ENCODE results near the gene C2orf15. TPM values are rescaled to one million over a fixed set of nuclear protein-coding genes. Genes with fewer than 3 reads are reported as not detected.
A peak's percentile ranks its signal among the peaks of the same experiment; 100 is the strongest.

Gene C2orf15
- total RNA-seq, 1 donor from 2014 or later, result 0.69 TPM

DNA sequence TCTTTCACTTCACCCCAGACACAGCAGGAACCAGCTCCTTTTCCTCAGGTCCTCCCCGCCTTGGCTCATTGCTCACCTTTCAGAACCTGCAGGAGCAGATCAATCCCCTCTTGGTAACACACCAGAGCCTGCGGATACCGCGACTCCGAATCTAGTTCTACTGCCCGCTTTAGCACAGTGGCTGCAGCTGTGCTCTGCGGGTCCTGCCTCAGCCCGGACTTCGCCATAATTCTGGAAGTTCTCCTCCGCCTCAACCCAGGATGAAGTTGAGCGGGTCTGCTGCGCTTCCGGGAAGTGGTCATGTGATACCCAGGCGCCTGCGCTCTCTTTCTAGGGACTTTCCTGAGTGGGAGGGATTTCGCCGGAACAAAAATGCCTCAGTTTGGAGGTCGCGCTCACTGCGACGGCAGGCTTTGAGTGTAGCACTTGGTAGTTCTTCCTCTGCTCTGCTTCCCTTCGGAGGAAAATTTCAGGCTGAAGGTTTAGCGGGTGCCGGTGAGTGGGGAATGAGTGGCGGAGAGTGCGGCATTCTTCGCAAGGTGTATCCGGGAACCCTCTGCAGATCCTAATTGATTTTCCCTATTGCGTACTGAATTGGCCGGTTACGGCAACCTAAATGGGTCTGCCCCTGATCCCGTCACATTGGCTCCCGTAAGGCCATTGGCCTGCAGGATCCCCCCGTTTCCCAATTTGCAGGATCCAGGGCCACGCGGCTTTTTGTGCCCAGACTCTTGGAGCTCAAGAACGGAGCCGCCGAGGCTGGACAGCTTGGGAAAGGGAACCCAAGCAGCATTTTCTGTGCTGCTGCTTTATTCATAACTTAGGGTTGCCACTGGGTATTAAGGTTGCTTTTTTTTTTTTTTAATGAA, 39.5 kb downstream of the C2orf15 start, which contains the start of the genes MITD1 and MRPL30:
MITD1 (minus strand) TSS at position 304 of the 869 bp plus-strand sequence; CDS start at position 227, 77 bp downstream.
MRPL30 (plus strand) TSS at position 430 of the 869 bp plus-strand sequence. CDS start 5,020 bp downstream, outside the sequence.
- Mint-ChIP-seq H3K27ac (peak within 1 kb of the TSS; percentile 95), H3K9me3 (no peaks in the 10 kb centered on the region), H3K27me3 (no peaks in the 10 kb centered on the region), H3K4me1 (peaks cover 63% of the 10 kb centered on the region), H3K4me3 (peak within 1 kb of the TSS; percentile 99), H3K36me3 (ENCODE audit: low read depth) (peaks cover 31% of the 10 kb centered on the region)
- TF ChIP-seq, protein P1, sequence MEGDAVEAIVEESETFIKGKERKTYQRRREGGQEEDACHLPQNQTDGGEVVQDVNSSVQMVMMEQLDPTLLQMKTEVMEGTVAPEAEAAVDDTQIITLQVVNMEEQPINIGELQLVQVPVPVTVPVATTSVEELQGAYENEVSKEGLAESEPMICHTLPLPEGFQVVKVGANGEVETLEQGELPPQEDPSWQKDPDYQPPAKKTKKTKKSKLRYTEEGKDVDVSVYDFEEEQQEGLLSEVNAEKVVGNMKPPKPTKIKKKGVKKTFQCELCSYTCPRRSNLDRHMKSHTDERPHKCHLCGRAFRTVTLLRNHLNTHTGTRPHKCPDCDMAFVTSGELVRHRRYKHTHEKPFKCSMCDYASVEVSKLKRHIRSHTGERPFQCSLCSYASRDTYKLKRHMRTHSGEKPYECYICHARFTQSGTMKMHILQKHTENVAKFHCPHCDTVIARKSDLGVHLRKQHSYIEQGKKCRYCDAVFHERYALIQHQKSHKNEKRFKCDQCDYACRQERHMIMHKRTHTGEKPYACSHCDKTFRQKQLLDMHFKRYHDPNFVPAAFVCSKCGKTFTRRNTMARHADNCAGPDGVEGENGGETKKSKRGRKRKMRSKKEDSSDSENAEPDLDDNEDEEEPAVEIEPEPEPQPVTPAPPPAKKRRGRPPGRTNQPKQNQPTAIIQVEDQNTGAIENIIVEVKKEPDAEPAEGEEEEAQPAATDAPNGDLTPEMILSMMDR (IDR thresholded peaks at IDR 0.05), result no peak
- ChIA-PET POLR2A (interaction anchor here (0.7 to 4.0 kb wide), 10 partner anchors 8 to 618 kb away, joined by 3 to 46 read pairs (median 5); partner anchors contain the start of genes C2orf15, EIF5B, LIPT1 and MGAT4A), CTCF (interaction anchor here (0.9 to 2.3 kb wide), 5 partner anchors 24 to 532 kb away, joined by 3 to 7 read pairs (median 4); partner anchors contain the start of gene EIF5B)
- DNase-seq (peak; percentile 83), ATAC-seq (ENCODE audit: low read depth) (peak; percentile 94)
- intact Hi-C loops (cut with micrococcal nuclease), result loop anchor here (1.0 to 5.0 kb wide), 7 partner anchors 26 to 1821 kb away; partner anchors contain the start of genes C2orf15, COA5, MGAT4A and REV1

DNA sequence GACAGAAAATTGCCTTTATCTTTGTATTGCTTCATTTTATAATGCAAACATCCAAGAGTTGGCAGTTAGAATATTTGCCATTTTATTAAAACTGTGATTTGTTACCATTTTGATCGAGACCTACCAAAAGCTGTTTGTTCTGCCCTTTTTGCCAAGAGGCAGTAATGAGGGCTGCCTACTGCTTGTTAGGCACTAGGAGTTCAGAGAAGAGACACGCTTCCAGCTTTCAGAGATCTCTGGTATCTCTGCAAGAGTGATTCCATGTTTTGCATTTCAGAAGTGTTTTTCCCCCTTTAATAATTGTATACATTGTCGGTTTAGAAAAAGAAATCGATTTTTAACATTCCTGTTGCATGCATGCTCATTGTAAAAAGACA, 40.1 kb downstream of the C2orf15 start:
- no peak for ATAC-seq (ENCODE audit: low read depth)
- ChIA-PET POLR2A (interaction anchor here (0.7 to 4.0 kb wide), 5 partner anchors 8 to 619 kb away, joined by 5 to 46 read pairs (median 23); partner anchors contain the start of genes C2orf15, EIF5B, LIPT1 and TSGA10), CTCF (interaction anchor here (2.3 kb wide), 1 partner anchor 532 kb away, joined by 6 read pairs; no protein-coding TSS in a partner anchor)
- H3K4me3 Mint-ChIP-seq, result peak overlapping the region; percentile 99
- DNase-seq, result no peak
- H3K27me3 Mint-ChIP-seq, result no peaks in the 10 kb centered on the region
- H3K27ac Mint-ChIP-seq, result peak overlapping the region; percentile 95
- H3K36me3 Mint-ChIP-seq (ENCODE audit: low read depth), result peaks cover 33% of the 10 kb centered on the region
- H3K9me3 Mint-ChIP-seq, result no peaks in the 10 kb centered on the region
- H3K4me1 Mint-ChIP-seq, result peaks cover 60% of the 10 kb centered on the region
- TF ChIP-seq, protein P1 (IDR thresholded peaks at IDR 0.05), result no peak
- intact Hi-C loops (cut with micrococcal nuclease), result loop anchor here (1.0 to 5.0 kb wide), 7 partner anchors 26 to 1821 kb away; partner anchors contain the start of genes C2orf15, COA5, MGAT4A and REV1

DNA sequence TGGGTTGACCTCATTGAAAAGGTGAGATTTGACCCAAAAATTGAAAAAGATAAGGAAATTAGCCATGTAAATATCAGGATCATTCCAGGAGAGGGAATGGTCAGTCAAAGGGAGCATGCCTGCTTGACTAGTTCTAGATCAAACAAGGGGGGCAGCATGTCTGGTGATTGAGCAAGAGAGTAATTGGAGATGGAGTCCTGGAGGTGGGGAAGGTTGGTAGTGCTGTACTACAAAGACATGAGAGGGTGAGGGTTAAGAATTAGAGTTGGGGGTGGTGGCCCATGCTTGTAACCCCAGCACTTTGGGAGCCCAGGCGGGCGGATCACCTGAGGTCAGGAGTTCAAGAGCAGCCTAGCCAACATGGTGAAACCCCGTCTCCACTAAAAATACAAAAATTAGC, 41.5 kb downstream of the C2orf15 start:
- Mint-ChIP-seq H3K27me3 (no peaks in the 10 kb centered on the region), H3K27ac (no peak overlapping the region), H3K9me3 (no peaks in the 10 kb centered on the region), H3K4me3 (no peak overlapping the region), H3K36me3 (ENCODE audit: low read depth) (peaks cover 33% of the 10 kb centered on the region), H3K4me1 (peaks cover 52% of the 10 kb centered on the region)
- ATAC-seq (ENCODE audit: low read depth), result no peak
- CTCF ChIA-PET, result no interaction called here
- POLR2A ChIA-PET, result interaction anchor here (4.0 kb wide), 1 partner anchor 28 kb away, joined by 46 read pairs; the partner anchor contains the start of genes LIPT1 and TSGA10
- no peak for DNase-seq
- TF ChIP-seq, protein P1 (IDR thresholded peaks at IDR 0.05), result no peak
- intact Hi-C loops (cut with micrococcal nuclease), result loop anchor here (5.0 kb wide), 1 partner anchor 451 kb away; the partner anchor contains the start of gene MGAT4A

DNA sequence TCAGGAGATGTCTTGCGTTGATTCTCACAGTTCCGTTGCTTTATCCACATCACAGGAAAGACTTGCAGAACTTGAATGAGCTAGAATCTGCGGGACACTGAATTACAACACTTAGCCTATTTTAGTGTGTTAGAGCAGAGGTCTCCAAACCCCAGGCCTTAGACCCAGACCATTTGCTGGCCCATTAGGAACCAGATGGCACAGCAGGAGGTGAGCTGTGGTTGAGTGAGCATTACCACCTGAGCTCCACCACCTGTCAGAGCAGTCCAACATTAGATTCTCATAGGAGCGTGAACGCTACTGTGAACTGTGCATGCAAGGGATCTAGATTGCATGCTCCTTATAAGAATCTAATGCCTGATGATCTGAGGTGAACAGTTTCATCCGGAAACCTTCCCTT, 43.3 kb downstream of the C2orf15 start:
- H3K27me3 Mint-ChIP-seq, result no peaks in the 10 kb centered on the region
- H3K36me3 Mint-ChIP-seq (ENCODE audit: low read depth), result peaks cover 36% of the 10 kb centered on the region
- no peak overlapping the region for H3K27ac Mint-ChIP-seq
- ATAC-seq (ENCODE audit: low read depth), result no peak
- intact Hi-C loops (cut with micrococcal nuclease), result loop anchor here (5.0 kb wide), 1 partner anchor 453 kb away; the partner anchor contains the start of gene MGAT4A
- TF ChIP-seq, protein P1 (IDR thresholded peaks at IDR 0.05), result no peak
- peaks cover 38% of the 10 kb centered on the region for H3K4me1 Mint-ChIP-seq
- DNase-seq, result no peak
- H3K4me3 Mint-ChIP-seq, result no peak overlapping the region
- CTCF ChIA-PET, result no interaction called here
- POLR2A ChIA-PET, result interaction anchor here (0.6 to 1.1 kb wide), 3 partner anchors 11 to 152 kb away, joined by 3 read pairs; partner anchors contain the start of genes C2orf15 and EIF5B
- H3K9me3 Mint-ChIP-seq, result no peaks in the 10 kb centered on the region
